Esophagus squamous epithelium (tissue), 5 donors: ENCODE measurements around the gene CEP350. TPM values are rescaled to one million over a fixed set of nuclear protein-coding genes. Genes with fewer than 3 reads are reported as not detected.

ENCODE experiments used
- DNase-seq: peaks from one replicate; lab custom pipeline; 2025; lab: John Stamatoyannopoulos, UW
- H3K27ac ChIP-seq, 4 donors: fragments of 200-600 bp; sonication (generic); one replicate each; pipeline ENCODE4 v1.5.1; 2016 to 2019; ENCODE audit warnings: mild to moderate bottlenecking in 1 of 4
- H3K27me3 ChIP-seq, 4 donors: fragments of 200-600 bp; sonication (generic); 1 replicate in 3 of 4; 2 replicates in 1 of 4; pipeline versions ENCODE4 v1.5.1 to v1.6.0; 2017 to 2021; ENCODE audit warnings: antibody characterized with exemption in 1 of 4
- H3K36me3 ChIP-seq, 3 donors: fragments of 200-600 bp; sonication (generic); one replicate each; pipeline ENCODE4 v1.5.1; 2016 to 2019
- H3K4me1 ChIP-seq, 3 donors: fragments of 200-600 bp; sonication (generic); one replicate each; pipeline ENCODE4 v1.5.1; 2017 to 2019
- H3K4me3 ChIP-seq, 4 donors: fragments of 200-600 bp; sonication (generic); 1 replicate in 3 of 4; 2 replicates in 1 of 4; pipeline ENCODE4 v1.5.1; 2016 to 2019; ENCODE audit warnings: mild to moderate bottlenecking in 2 of 4, moderate library complexity in 1 of 4
- H3K9me3 ChIP-seq, 3 donors: fragments of 200-600 bp; sonication (generic); one replicate each; pipeline ENCODE4 v1.5.1; 2016 to 2019
- POLR2A ChIP-seq, 4 donors: fragments of 450-650 bp; IDR thresholded peaks; one replicate each; pipeline ENCODE4 v1.6.1; 2017; ENCODE audit warnings: antibody characterized with exemption in 4 of 4, mild to moderate bottlenecking in 4 of 4, moderate library complexity in 3 of 4
- WGBS, 2 donors: methylation state at CpG; one replicate each; pipeline ENCODE4 v1.1.5; 2018; 5-methylcytosine and 5-hydroxymethylcytosine counted together
- intact Hi-C: fragments of 100-400 bp; cut with DNase I; formaldehyde crosslinking; loops from one replicate; pipeline ENCODE4 v1.15.0; 2022
- total RNA-seq, 4 donors: library from RNA; depleted of rRNA; stranded (reverse); fragments of >200 nt; gene quantifications; one replicate each; pipeline ENCODE4 v1.1.0, GENCODE V29; 2016
- TF ChIP-seq, protein P1 (sequence below), 6 experiments: fragments of 450-650 bp in 4 of 6; fragments of 200-600 bp in 2 of 6; sonication (generic) in 2 of 6; IDR thresholded peaks; one replicate each; pipeline ENCODE4 v1.5.1; 2016 to 2019; ENCODE audit warnings: antibody characterized with exemption in 6 of 6, mild to moderate bottlenecking in 4 of 6, moderate library complexity in 4 of 6
- donor health status: DM: yes; HTN: yes; CAD: no.

CEP350 gene
- total RNA-seq, 4 donors from 2014 or later: 31.1 to 66.9 (median 45.2) TPM

DNA sequence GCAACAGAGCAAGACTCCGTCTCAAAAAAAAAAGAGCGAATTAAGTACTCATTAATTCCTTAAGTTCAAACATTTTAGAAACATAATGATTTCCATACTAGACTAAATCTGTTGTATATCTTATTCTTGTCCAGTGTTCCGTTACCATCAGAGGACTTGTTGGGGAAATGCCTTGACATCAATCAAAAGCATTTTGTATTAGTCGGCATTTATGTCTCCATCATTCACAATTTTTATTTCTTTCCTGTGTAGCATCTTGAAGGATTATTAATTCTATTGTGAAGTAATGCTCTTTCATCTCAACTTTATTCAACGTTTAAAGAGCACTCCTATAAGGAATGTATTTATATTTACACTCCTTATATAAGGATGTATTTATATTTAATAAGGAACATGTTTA, 117.1 kb downstream of the CEP350 start:
- Histone ChIP-seq H3K9me3 (no peaks in the 10 kb centered on the region), H3K27ac (no peak overlapping the region), H3K4me1 (no peaks in the 10 kb centered on the region), H3K4me3 (no peak overlapping the region), H3K27me3 (no peaks in the 10 kb centered on the region), H3K36me3 (peaks cover 6 to 94% (median 27%) of the 10 kb centered on the region in 3 donors)
- TF ChIP-seq, protein P1, sequence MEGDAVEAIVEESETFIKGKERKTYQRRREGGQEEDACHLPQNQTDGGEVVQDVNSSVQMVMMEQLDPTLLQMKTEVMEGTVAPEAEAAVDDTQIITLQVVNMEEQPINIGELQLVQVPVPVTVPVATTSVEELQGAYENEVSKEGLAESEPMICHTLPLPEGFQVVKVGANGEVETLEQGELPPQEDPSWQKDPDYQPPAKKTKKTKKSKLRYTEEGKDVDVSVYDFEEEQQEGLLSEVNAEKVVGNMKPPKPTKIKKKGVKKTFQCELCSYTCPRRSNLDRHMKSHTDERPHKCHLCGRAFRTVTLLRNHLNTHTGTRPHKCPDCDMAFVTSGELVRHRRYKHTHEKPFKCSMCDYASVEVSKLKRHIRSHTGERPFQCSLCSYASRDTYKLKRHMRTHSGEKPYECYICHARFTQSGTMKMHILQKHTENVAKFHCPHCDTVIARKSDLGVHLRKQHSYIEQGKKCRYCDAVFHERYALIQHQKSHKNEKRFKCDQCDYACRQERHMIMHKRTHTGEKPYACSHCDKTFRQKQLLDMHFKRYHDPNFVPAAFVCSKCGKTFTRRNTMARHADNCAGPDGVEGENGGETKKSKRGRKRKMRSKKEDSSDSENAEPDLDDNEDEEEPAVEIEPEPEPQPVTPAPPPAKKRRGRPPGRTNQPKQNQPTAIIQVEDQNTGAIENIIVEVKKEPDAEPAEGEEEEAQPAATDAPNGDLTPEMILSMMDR (IDR thresholded peaks at IDR 0.05): no peak
- TF ChIP-seq POLR2A (IDR thresholded peaks at IDR 0.05): no peak
- intact Hi-C loops: no loop called here
- WGBS, 2 donors: 87 to 90% methylated on average over 5 of the region's 5 CpGs
- DNase-seq: no peak

DNA sequence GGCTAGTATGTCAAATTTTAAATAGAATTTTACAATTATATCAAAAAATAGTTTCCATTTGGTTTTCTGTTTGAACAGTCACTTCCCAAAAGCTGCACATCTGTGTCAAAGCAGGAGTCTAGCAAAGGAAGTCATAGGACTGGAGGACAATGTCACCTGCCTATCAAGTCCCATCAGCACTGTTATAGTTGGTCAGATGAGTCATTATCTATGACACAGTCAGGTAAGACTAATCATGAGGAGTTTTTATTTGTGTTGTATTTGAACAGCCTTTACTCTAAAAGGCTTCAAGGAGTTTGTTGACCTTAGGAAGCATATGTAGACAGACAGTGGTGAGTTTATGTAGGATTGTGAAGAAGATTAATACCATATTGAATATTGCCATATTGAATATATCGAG, 125.8 kb downstream of the CEP350 start:
- TF ChIP-seq, protein P1 (IDR thresholded peaks at IDR 0.05): no peak
- TF ChIP-seq POLR2A (IDR thresholded peaks at IDR 0.05): no peak
- H3K27me3 ChIP-seq: no peaks in the 10 kb centered on the region
- no peak for DNase-seq
- H3K4me1 ChIP-seq: no peaks in the 10 kb centered on the region
- intact Hi-C loops: no loop called here
- peaks cover 0 to 96% (median 18%) of the 10 kb centered on the region in 3 donors for H3K36me3 ChIP-seq
- H3K4me3 ChIP-seq: no peak overlapping the region
- WGBS, 2 donors: 90 to 100% methylated on average over 1 of the region's 1 CpG
- H3K27ac ChIP-seq: no peak overlapping the region
- H3K9me3 ChIP-seq: no peaks in the 10 kb centered on the region

DNA sequence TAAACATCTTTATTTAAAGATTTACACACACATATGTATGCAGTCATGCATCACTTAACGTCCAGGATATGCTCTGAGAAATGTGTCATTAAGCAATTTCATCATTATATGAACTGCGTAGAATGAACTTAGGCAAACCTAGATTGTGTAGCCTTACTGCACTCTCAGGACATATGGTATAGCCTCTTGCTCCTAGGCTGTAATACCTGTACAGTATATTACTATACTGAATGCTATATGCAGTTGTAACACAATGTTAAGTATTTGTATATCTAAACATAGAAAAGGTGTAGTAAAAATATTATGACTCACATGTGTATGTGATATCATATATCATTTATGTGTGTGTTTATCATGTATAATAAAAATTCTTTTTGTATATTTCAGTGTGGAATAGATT, 126.9 kb downstream of the CEP350 start:
- no peaks in the 10 kb centered on the region for H3K27me3 ChIP-seq
- no peak overlapping the region for H3K4me3 ChIP-seq
- intact Hi-C loops: no loop called here
- 73 to 93% methylated on average over 2 of the region's 2 CpGs for WGBS, 2 donors
- DNase-seq: no peak
- H3K9me3 ChIP-seq: no peaks in the 10 kb centered on the region
- H3K27ac ChIP-seq: no peak overlapping the region
- no peaks in the 10 kb centered on the region for H3K4me1 ChIP-seq
- peaks cover 0 to 96% (median 9%) of the 10 kb centered on the region in 3 donors for H3K36me3 ChIP-seq
- TF ChIP-seq, protein P1 (IDR thresholded peaks at IDR 0.05): no peak
- TF ChIP-seq POLR2A (IDR thresholded peaks at IDR 0.05): no peak

DNA sequence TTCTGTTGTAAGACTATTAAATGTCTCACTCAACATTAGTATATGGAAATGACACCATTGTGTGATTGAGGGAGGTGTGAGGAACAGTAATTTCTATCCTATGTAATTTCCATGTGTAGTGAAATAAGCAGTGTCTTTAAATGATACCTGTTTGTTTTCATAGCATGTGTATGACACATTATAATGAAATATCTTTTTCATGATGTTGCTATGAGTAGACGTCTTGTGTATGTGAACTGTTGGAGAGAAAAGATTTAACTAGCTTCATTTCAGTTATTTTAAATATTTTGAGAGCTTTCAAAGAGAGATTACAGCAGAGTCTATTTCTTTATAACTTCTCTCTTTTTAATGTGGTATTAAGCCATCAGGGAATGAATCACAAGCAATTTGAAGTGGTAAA, 128.6 kb downstream of the CEP350 start:
- H3K36me3 ChIP-seq: peaks cover 0 to 87% (median under 1%) of the 10 kb centered on the region in 3 donors
- 46 to 73% methylated on average over 1 of the region's 1 CpG for WGBS, 2 donors

DNA sequence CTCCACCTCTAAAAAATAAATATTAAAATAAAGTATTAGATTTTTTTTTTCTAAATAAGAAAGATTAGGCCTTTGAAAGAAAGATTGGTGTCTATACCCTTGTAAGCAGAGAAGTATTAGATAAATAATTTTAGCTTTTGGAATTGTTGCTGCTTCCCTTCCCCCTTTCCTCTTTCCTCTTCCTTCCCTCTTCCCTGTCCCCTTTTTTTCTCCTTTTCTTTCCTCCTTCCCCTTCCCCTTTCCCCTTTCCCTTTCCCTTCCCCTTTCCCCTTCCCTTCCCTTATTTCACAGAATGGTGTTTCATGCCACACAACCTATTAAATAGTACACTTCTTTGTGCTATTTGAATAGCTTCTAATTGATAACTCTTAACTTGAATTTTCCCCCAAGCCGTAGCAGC, 130.3 kb downstream of the CEP350 start:
- Histone ChIP-seq H3K4me3 (no peak overlapping the region), H3K36me3 (peaks cover 0 to 88% (median 0%) of the 10 kb centered on the region in 3 donors), H3K27ac (no peak overlapping the region), H3K9me3 (no peaks in the 10 kb centered on the region), H3K4me1 (peaks cover 0 to 3% (median 0%) of the 10 kb centered on the region in 3 donors), H3K27me3 (no peaks in the 10 kb centered on the region)
- WGBS, 2 donors: 81 to 92% methylated on average over 1 of the region's 1 CpG
- no peak for DNase-seq
- no peak for TF ChIP-seq POLR2A (IDR thresholded peaks at IDR 0.05)
- TF ChIP-seq, protein P1 (IDR thresholded peaks at IDR 0.05): no peak
- intact Hi-C loops: no loop called here

More for the DNA sequence above, 128.6 kb downstream of the CEP350 start:
- H3K4me3 ChIP-seq: no peak overlapping the region
- TF ChIP-seq, protein P1 (IDR thresholded peaks at IDR 0.05): no peak
- TF ChIP-seq POLR2A (IDR thresholded peaks at IDR 0.05): no peak
- no peaks in the 10 kb centered on the region for H3K27me3 ChIP-seq
- H3K4me1 ChIP-seq: peaks cover 0 to 3% (median 0%) of the 10 kb centered on the region in 3 donors
- no peaks in the 10 kb centered on the region for H3K9me3 ChIP-seq
- no peak for DNase-seq
- no peak overlapping the region for H3K27ac ChIP-seq
- intact Hi-C loops: no loop called here
